GM18858 (cell line): ENCODE data around the gene PLCXD3.
A peak's percentile ranks its signal among the peaks of the same experiment; 100 is the strongest.
"Not testable (repeated sequence)": the region's sequence is repeated elsewhere in the genome, so short reads cannot be mapped to it uniquely, and the experiment has no call there.

Experiments
- ATAC-seq: cut with Tn5 transposase; IDR thresholded peaks from one replicate; pipeline ENCODE4 v1.9.1; 2021; ENCODE audit not compliant: unreplicated experiment

PLCXD3 gene

GRCh38 chr5:41356786-41357185 is 153.6 kb downstream of the PLCXD3 start:
- no peak for ATAC-seq

- no peak for ATAC-seq
Observed at GRCh38 chr5:41349846-41350245, 160.6 kb downstream of the PLCXD3 start.

- no peak for ATAC-seq
Observed at GRCh38 chr5:41347569-41347968, 162.8 kb downstream of the PLCXD3 start.

- no peak for ATAC-seq
Observed at GRCh38 chr5:41346609-41347008, 163.8 kb downstream of the PLCXD3 start.

- ATAC-seq = no peak
Observed at GRCh38 chr5:41345295-41345694, 165.1 kb downstream of the PLCXD3 start.

GRCh38 chr5:41339339-41339738 is 171.1 kb downstream of the PLCXD3 start:
- no peak for ATAC-seq

GRCh38 chr5:41338136-41338675 is 172.2 kb downstream of the PLCXD3 start:
- ATAC-seq = no peak

GRCh38 chr5:41337724-41338123 is 172.7 kb downstream of the PLCXD3 start:
- no peak for ATAC-seq

- ATAC-seq = no peak
Observed at GRCh38 chr5:41337216-41337615, 173.2 kb downstream of the PLCXD3 start.

- ATAC-seq = no peak
Observed at GRCh38 chr5:41336471-41336870, 173.9 kb downstream of the PLCXD3 start.

GRCh38 chr5:41335596-41336181 is 174.7 kb downstream of the PLCXD3 start:
- ATAC-seq = no peak

GRCh38 chr5:41334758-41335157 is 175.6 kb downstream of the PLCXD3 start:
- ATAC-seq = peak; percentile 80

- ATAC-seq = no peak
Observed at GRCh38 chr5:41334221-41334620, 176.2 kb downstream of the PLCXD3 start.

GRCh38 chr5:41325074-41325473 is 185.3 kb downstream of the PLCXD3 start:
- no peak for ATAC-seq

GRCh38 chr5:41322826-41323225 is 187.6 kb downstream of the PLCXD3 start:
- not testable (repeated sequence) for ATAC-seq

- ATAC-seq = no peak
Observed at GRCh38 chr5:41312478-41313060, 197.8 kb downstream of the PLCXD3 start.

- no peak for ATAC-seq
Observed at GRCh38 chr5:41312066-41312465, 198.3 kb downstream of the PLCXD3 start.

- no peak for ATAC-seq
Observed at GRCh38 chr5:41309275-41309674, 201.1 kb downstream of the PLCXD3 start.

- ATAC-seq = no peak
Observed at GRCh38 chr5:41306005-41306404, 204.4 kb downstream of the PLCXD3 start.

GRCh38 chr5:41305056-41305455 is 205.3 kb downstream of the PLCXD3 start:
- ATAC-seq = no peak

GRCh38 chr5:41296066-41296465 is 214.3 kb downstream of the PLCXD3 start:
- no peak for ATAC-seq

- no peak for ATAC-seq
Observed at GRCh38 chr5:41291323-41291722, 219.1 kb downstream of the PLCXD3 start.

- ATAC-seq = no peak
Observed at GRCh38 chr5:41290810-41291209, 219.6 kb downstream of the PLCXD3 start.
